CD1c-positive myeloid dendritic cell (primary cell): ENCODE results near the gene FBF1.
A peak's percentile ranks its signal among the peaks of the same experiment; 100 is the strongest.
"Not testable (repeated sequence)": the region's sequence is repeated elsewhere in the genome, so short reads cannot be mapped to it uniquely, and the experiment has no call there.

ENCODE experiments used
- DNase-seq: peaks from one replicate; pipeline ENCODE4 v3.0.0-alpha.2; 2016; ENCODE audit errors: extremely low spot score

The FBF1 gene

GRCh38 chr17:75875182-75875939 lies 65.5 kb downstream of the FBF1 start:
- no peak for DNase-seq

DNA sequence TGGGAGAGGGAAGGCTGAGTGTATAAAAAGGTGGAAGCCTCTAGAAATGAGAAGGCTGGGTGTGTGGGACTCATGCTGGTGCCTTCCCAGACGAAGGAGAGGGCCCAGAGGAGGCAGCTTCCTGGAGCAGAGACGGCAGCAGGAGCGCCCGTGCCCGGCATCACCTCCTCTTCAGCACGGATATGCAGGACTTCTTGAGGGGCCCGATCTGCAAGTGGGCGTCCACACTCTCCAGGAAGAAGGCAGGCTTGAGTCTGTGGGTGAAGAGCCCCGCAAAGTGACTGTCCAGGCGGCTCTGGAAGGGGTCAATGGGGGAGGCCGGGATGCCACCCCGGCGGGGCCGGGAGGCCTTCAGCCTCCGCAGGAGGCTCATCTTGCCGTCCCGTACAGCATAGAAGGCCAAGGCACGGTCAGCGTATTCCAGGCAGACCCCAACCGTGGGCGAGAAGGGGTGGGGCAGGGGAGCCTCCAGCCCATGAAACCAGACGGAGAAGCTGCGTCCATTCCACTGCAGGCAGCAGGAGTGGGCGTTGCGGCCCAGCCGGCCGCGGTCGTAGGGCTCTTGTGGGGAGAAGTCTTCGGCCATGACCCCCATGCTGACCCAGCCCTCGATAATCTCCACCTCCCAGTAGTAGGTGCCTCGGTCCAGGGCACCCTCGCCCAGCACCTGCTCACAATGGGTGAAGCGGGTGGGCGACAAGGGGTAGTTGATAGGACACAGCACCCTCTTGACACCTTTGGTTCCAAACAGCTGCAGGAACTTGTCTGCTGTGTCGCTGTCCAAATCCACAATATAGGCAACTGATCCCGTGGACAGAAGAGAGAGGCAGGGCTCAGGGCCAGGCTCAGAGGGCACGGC lies 66.3 kb downstream of the FBF1 start:
- no peak for DNase-seq

DNA sequence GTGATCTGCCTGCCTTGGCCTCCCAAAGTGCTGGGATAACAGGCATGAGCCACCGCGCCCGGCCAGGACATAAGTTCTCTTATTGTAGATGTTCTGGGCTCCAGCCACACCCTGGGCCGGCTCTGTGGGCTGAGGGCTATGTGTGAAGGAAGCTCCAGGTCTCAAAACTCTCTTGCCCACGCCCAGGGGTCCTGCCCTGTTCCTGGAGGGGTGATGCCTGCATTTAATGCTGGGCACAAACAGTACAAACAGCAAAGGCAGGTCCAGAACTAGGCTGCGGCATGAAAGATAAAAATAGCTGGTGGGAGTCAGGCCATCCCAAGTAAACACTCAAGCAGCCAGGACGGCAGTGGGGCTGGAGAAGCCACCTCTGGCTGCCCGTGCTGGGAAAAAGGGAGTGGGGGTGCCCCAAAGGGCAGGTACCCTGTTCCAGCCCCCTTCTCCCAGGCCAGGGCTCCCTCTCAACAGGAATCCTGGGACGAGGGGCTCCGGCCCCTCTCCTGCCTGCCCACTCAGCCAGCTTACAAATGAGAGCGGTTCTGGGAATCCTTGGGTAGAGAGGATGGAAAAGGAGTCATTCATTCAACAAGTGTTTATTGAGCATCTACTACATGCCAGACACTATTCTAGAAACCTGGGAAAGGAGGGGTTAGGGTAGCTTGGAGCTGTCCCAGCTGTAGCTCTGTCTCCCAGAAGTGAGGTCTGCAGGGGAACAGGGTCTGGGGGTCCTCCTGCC lies 67.1 kb downstream of the FBF1 start:
- no peak for DNase-seq

DNA sequence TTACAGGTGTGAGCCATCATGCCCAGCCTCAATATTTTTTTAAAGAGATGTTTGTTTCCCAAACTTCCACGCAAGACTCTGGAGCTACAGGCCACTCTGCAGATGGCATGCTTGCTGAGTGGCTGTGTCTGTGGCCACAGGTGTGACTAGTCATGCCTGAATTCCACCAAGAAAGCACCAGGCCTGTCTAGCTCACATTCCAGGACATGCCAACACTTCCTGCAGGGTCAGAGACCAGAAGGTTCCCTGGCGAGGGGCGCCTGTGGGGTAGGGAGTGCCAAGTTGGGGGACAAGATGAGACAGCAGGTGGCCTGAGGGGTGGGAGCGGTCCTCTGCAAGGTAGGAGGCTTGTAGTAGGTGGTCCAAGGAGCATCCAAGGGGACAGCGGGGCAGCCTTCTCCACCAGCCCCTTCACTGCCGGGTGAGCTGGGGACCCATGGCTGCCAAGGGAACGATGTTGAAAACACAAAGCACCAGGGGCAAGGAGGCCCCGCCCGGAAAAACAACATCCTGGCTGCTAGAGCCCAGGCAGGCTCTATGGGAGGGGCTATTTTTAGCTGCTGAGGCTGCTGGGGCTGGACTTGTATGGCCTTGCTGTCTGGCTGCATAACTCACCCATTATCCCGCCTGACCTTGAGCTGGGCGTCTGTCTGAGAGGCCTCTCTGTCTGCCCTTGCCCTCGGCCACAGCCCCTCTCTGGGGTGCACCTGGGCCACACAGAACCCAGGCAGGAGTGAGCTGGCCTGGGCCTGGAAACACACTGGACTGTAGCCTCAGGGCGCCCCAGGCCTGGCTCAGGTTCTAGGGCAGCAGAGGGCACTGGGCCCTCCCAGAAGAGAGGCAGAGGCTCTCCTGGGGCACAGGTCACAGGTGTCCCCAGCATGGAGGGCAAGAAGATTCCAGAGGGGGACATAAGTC lies 68.1 kb downstream of the FBF1 start:
- no peak for DNase-seq

DNA sequence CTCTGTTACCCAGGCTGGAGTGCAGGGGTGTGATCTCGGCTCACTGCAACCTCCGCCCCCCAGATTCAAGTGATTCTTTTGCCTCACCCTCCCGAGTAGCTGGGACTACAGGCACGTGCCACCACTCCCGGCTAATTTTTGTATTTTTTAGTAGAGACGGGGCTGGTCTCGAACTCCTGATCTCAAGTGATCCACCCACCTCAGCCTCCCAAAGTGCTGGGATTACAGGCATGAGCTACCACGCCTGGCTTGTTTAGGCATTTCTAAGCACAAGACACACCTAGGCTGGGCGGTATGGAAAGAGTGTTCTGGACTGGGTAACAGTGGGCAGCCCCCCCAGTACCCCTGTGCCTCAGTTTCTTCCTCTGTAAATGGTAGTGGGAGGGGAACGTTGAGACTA lies 70.6 kb downstream of the FBF1 start:
- not testable (repeated sequence) for DNase-seq

DNA sequence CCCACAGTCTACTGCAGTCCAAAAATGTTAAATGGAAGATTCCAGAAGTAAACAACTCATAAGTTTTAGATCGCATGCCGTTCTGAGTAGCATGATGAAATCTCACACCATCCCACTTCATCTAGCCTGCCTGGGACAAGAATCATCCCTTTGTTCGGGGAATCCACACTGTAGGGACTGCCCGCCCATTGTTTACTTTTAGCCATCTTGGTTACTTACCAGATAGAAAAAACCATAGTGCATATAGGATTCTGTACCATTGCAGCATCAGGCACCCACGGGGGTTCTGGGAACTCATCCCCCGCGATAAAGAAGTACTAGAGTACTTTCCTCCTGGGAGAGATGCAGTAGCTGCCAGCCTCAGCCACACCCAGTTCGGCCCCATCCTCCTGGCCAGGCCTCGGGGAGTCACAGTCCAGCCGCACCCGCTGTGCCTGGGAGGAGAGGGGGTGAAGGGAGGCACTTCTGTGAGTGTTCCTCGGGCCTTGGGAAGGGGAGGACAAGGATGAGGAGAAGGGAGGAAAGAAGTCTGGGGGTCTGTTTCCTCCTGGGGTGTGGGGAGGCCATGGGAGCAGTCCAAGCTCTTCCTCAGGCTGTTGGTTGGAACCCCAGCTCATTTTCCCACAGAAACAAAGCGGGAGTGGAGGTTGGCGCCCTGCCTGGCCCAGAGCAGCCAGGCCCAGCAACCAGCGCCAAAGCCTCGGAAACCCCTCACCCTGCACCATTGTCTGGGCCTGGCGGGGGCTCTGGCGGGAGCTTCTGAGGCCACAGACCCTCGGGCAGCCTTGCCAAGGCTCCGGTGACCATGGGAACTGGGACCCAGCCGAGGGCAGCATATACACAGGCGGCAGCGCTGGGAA lies 71.3 kb downstream of the FBF1 start:
- no peak for DNase-seq

DNA sequence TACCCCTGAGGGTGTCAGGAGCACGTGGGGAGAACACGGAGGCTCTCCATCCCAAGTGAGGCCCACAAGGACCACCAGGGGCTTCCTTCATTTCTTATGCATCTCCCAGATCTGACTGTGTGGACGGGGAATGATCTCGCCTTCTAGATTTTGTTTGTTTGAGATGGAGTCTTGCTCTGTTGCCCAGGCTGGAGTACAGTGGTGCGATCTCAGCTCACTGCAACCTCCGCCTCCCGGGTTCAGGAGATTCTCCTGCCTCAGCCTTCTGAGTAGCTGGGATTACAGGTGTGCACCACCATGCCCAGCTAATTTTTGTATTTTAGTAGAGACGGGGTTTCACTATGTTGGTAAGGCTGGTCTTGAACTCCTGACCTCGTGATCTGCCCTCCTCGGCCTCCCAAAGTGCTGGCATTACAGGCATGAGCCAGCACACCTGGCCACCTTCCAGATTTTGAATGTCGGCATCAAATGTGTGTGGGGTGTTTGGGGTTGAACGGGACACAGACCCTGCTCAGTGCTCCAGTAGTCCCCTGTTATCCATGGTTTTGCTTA lies 72.0 kb downstream of the FBF1 start:
- DNase-seq: not testable (repeated sequence)

DNA sequence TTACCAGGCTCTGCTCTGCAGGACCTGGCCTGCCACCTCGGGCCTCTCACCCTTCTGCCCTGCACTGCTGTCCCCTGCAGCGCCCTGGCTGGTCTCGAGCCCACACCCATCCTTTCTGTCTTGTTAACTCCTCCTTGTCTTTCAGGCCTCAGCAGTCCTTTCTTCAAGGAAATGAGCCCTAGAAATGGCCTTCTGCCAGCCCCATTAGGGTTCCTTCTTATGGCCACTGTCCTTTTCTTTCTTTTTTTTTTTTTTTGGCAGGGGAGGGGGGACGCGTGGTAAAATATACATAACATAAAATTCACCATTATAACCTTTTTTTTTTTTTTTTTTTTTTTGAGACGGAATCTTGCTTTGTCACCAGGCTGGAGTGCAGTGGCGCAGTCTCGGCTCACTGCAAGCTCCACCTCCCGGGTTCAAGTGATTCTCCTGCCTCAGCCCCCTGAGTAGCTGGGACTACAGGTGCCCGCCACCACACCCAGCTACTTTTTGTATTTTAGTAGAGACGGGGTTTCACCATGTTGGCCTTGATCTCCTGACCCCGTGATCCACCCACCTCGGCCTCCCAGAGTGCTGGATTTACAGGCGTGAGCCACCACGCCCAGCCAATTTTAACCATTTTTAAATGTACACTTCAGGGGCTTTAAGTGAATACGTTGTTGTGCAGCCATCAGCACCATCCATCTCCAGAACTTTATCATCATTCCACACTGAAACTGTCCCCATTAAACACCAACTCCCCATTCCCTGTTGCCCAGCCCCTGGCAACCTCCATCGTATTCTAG lies 75.2 kb downstream of the FBF1 start:
- DNase-seq: not testable (repeated sequence)

DNA sequence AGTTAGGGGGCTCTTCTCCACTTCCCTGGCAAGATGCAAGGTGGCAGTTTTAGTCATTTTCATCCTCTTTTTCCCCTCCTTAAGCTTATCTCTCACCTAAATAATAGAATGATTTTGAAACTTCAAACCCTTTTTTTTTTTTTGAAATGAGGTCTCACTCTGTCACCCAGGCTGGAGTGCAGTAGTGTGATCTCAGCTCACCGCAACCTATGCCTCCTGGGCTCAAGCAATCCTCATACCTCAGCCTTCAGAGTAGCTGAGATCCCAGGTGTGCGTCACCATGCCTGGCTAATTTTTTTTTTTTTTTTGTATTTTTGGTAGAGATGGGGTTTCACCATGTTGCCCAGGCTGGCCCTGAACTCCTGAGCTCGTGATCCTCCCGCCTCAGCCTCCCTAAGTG lies 76.0 kb downstream of the FBF1 start:
- not testable (repeated sequence) for DNase-seq

GRCh38 chr17:75864448-75864871 lies 76.4 kb downstream of the FBF1 start:
- DNase-seq: peak; percentile 57

- no peak for DNase-seq
These were observed 78.9 kb downstream of the FBF1 start for GRCh38 chr17:75861927-75862317.
